IMR-90 (cell line): Measurements from ENCODE around the gene TGFBR2.

Source experiments
- BHLHE40 ChIP-seq: fragments of 150-350 bp; IDR thresholded peaks from 2 replicates; pipeline ENCODE4 v1.6.1; 2016; ENCODE audit warnings: mild to moderate bottlenecking, low read depth, low read length
- CEBPB ChIP-seq: IDR thresholded peaks from 2 replicates; pipeline ENCODE4 v1.6.1; 2012; ENCODE audit warnings: low read depth, low read length, improper control_type of control experiment
- CTCF ChIP-seq: conservative IDR thresholded peaks from 2 replicates; pipeline ENCODE4 v1.5.1; 2012; ENCODE audit warnings: mild to moderate bottlenecking, low read depth, low read length, improper control_type of control experiment
- FOS ChIP-seq: fragments of 150-350 bp; IDR thresholded peaks from 2 replicates; pipeline ENCODE4 v1.6.1; 2016; ENCODE audit warnings: low read depth, low read length
- MXI1 ChIP-seq: IDR thresholded peaks from 2 replicates; pipeline ENCODE4 v1.6.1; 2012; ENCODE audit warnings: low read depth, mild to moderate bottlenecking, low read length, moderate library complexity, borderline replicate concordance
- POLR2A ChIP-seq: IDR thresholded peaks from 2 replicates; pipeline ENCODE4 v1.6.1; 2012; ENCODE audit warnings: mild to moderate bottlenecking, low read depth, low read length
- RAD21 ChIP-seq: IDR thresholded peaks from 2 replicates; pipeline ENCODE4 v1.6.1; 2012; ENCODE audit warnings: low read length, improper control_type of control experiment
- RCOR1 ChIP-seq: IDR thresholded peaks from 2 replicates; pipeline ENCODE4 v1.6.1; 2012; ENCODE audit warnings: mild to moderate bottlenecking, low read length, improper control_type of control experiment; ENCODE audit not compliant: insufficient replicate concordance
- SMC3 ChIP-seq: fragments of 150-350 bp; IDR thresholded peaks from 2 replicates; pipeline ENCODE4 v1.6.1; 2016; ENCODE audit warnings: low read depth, mild to moderate bottlenecking, antibody characterized with exemption, low read length, moderate library complexity

- no peak for TF ChIP-seq RAD21
- TF ChIP-seq CTCF: no peak
- TF ChIP-seq POLR2A: no peak
- no peak for TF ChIP-seq RCOR1
- no peak for TF ChIP-seq SMC3
- no peak for TF ChIP-seq MXI1
- no peak for TF ChIP-seq CEBPB
- TF ChIP-seq FOS: no peak
- no peak for TF ChIP-seq BHLHE40
Observed at GRCh38 chr3:30730967-30731366, 124.6 kb downstream of the TGFBR2 start.
